SK-N-SH (cell line): ENCODE results near the gene NOTCH1. TPM values are rescaled to one million over a fixed set of nuclear protein-coding genes. Genes with fewer than 3 reads are reported as not detected.

Source experiments
- CTCF ChIA-PET: fragments of 300-600, 350-600 bp; formaldehyde crosslinking; extraction: SDS; loops from one replicate; lab custom pipeline; 2021; lab: Yijun Ruan, JAX
- POLR2A ChIA-PET: fragments of 350-600 bp; sonication (Branson Sonifier 250); formaldehyde crosslinking; extraction: SDS; loops from one replicate; lab custom pipeline; 2020; ENCODE audit warnings: antibody characterized with exemption, inconsistent platforms; lab: Yijun Ruan, JAX
- DNase-seq: peaks from one replicate; pipeline ENCODE4 v3.0.0; 2012
- H2AFZ ChIP-seq: fragments of 200-600 bp; sonication (generic); 2 replicates; pipeline ENCODE4 v1.8.1; 2016; ENCODE audit warnings: antibody characterized with exemption, mild to moderate bottlenecking, low read depth
- H3F3A ChIP-seq: fragments of 200-600 bp; sonication (generic); replicated peaks from 2 replicates; pipeline ENCODE3; 2016; ENCODE audit warnings: antibody characterized with exemption, mild to moderate bottlenecking; ENCODE audit not compliant: insufficient read depth
- H3K27ac ChIP-seq, 2 experiments: fragments of 200-500 bp in 1 of 2; fragments of 200-600 bp in 1 of 2; sonication (Bioruptor generic) in 1 of 2; sonication (generic), shearing (Covaris generic) in 1 of 2; 2 replicates each; pipeline versions ENCODE4 v1.5.1 to v1.6.1; 2014 to 2016; ENCODE audit warnings: low read depth in 2 of 2, inconsistent platforms in 1 of 2, low read length in 1 of 2, mild to moderate bottlenecking in 1 of 2, mixed read lengths in 1 of 2
- H3K27me3 ChIP-seq: fragments of 200-600 bp; sonication (generic), shearing (Covaris generic); 2 replicates; pipeline ENCODE4 v1.6.1; 2016; ENCODE audit warnings: mixed run types; ENCODE audit not compliant: insufficient read depth
- H3K36me3 ChIP-seq, 2 experiments: fragments of 200-500 bp in 1 of 2; fragments of 200-600 bp in 1 of 2; sonication (Bioruptor generic) in 1 of 2; sonication (generic) in 1 of 2; replicated peaks in 1 of 2; 2 replicates each; pipeline versions ENCODE3 to v1.5.1; 2014 to 2016; ENCODE audit warnings: low read length in 1 of 2, mild to moderate bottlenecking in 1 of 2; ENCODE audit not compliant: insufficient read depth in 2 of 2, control insufficient read depth in 1 of 2
- H3K4me1 ChIP-seq, 2 experiments: fragments of 200-500 bp in 1 of 2; fragments of 200-600 bp in 1 of 2; sonication (Bioruptor generic) in 1 of 2; sonication (generic), shearing (Covaris generic) in 1 of 2; 2 replicates each; pipeline versions ENCODE4 v1.5.1 to v1.6.1; 2014 to 2016; ENCODE audit warnings: low read depth in 1 of 2, low read length in 1 of 2, mixed run types in 1 of 2; ENCODE audit not compliant: insufficient read depth in 2 of 2, control insufficient read depth in 1 of 2
- H3K4me2 ChIP-seq: fragments of 200-600 bp; sonication (generic), shearing (Covaris generic); 2 replicates; pipeline ENCODE4 v1.6.1; 2017; ENCODE audit warnings: mixed run types
- H3K4me3 ChIP-seq, 2 experiments: fragments of 200-500 bp in 1 of 2; fragments of 200-600 bp in 1 of 2; sonication (Bioruptor generic) in 1 of 2; sonication (generic), shearing (Covaris generic) in 1 of 2; 2 replicates each; pipeline versions ENCODE4 v1.5.1 to v1.8.1; 2014 to 2016; ENCODE audit warnings: low read depth in 2 of 2, inconsistent platforms in 1 of 2, low read length in 1 of 2, mild to moderate bottlenecking in 1 of 2, mixed read lengths in 1 of 2, moderate library complexity in 1 of 2
- H3K79me2 ChIP-seq: fragments of 200-600 bp; sonication (generic); 2 replicates; pipeline ENCODE4 v1.8.1; 2017; ENCODE audit warnings: mild to moderate bottlenecking; ENCODE audit not compliant: insufficient read depth
- H3K9ac ChIP-seq: fragments of 200-600 bp; sonication (generic); 2 replicates; pipeline ENCODE4 v1.6.1; 2017; ENCODE audit warnings: mixed run types
- H3K9me2 ChIP-seq: fragments of 200-600 bp; sonication (generic); 2 replicates; pipeline ENCODE4 v1.6.1; 2017; ENCODE audit warnings: mixed run types
- H3K9me3 ChIP-seq: fragments of 200-600 bp; sonication (generic); 2 replicates; pipeline ENCODE4 v1.6.1; 2017; ENCODE audit warnings: mixed run types, mild to moderate bottlenecking, moderate library complexity
- H4K20me1 ChIP-seq: fragments of 200-600 bp; sonication (generic); 2 replicates; pipeline ENCODE4 v1.6.1; 2017; ENCODE audit warnings: mild to moderate bottlenecking, mixed run types; ENCODE audit not compliant: insufficient read depth
- CTCF ChIP-seq: fragments of 200-600 bp; sonication (generic); IDR thresholded peaks from 2 replicates; pipeline ENCODE4 v1.6.1; 2017; ENCODE audit warnings: antibody characterized with exemption, mild to moderate bottlenecking, moderate library complexity
- FOXJ3 ChIP-seq: sonication (generic); formaldehyde crosslinking; IDR thresholded peaks from 2 replicates; pipeline ENCODE4 v1.5.1; 2020; ENCODE audit warnings: mild to moderate bottlenecking, missing genetic modification reagents
- GATA2 ChIP-seq: sonication (generic); formaldehyde crosslinking; IDR thresholded peaks from 2 replicates; pipeline ENCODE4 v1.5.0; 2020; ENCODE audit warnings: mild to moderate bottlenecking, missing genetic modification reagents
- MEF2A ChIP-seq: IDR thresholded peaks from 2 replicates; pipeline ENCODE4 v1.4.0; 2012; ENCODE audit warnings: low read depth, borderline replicate concordance
- NRF1 ChIP-seq: IDR thresholded peaks from 2 replicates; pipeline ENCODE4 v1.6.1; 2012; ENCODE audit warnings: low read depth, mild to moderate bottlenecking, low read length
- POLR2AphosphoS5 ChIP-seq: IDR thresholded peaks from 2 replicates; pipeline ENCODE4 v1.6.1; 2012; ENCODE audit warnings: low read depth, low read length
- RCOR1 ChIP-seq: fragments of 150-350 bp; IDR thresholded peaks from 2 replicates; pipeline ENCODE4 v1.6.1; 2017; ENCODE audit warnings: antibody characterized with exemption, low read length
- REST ChIP-seq: IDR thresholded peaks from 2 replicates; pipeline ENCODE4 v1.6.1; 2012; ENCODE audit warnings: mild to moderate bottlenecking, low read depth, low read length, moderate library complexity
- SMC3 ChIP-seq: IDR thresholded peaks from 2 replicates; pipeline ENCODE4 v1.6.1; 2012; ENCODE audit warnings: low read depth, low read length, improper control_type of control experiment
- TAF1 ChIP-seq: IDR thresholded peaks from 2 replicates; pipeline ENCODE4 v1.6.1; 2012; ENCODE audit warnings: low read depth, mild to moderate bottlenecking, low read length, moderate library complexity, borderline replicate concordance
- TEAD4 ChIP-seq: IDR thresholded peaks from 2 replicates; pipeline ENCODE4 v1.4.0; 2012; ENCODE audit warnings: mild to moderate bottlenecking, borderline replicate concordance; ENCODE audit not compliant: insufficient read depth
- USF2 ChIP-seq: fragments of 150-350 bp; IDR thresholded peaks from 2 replicates; pipeline ENCODE4 v1.6.1; 2017; ENCODE audit warnings: antibody characterized with exemption, low read length, low read depth, borderline replicate concordance
- WGBS: methylation state at CpG from one replicate; pipeline ENCODE4 v1.1.6; 2017; ENCODE audit warnings: low lambda C conversion rate; 5-methylcytosine and 5-hydroxymethylcytosine counted together
- polyA plus RNA-seq, 3 experiments: library from polyadenylated mRNA; depleted of rRNA; stranded (reverse); fragments of >200 nt; gene quantifications; 2 replicates each; pipeline ENCODE4 v1.2.3, GENCODE V29; 2012
- TF ChIP-seq, protein P1 (sequence below): fragments of 150-350 bp; IDR thresholded peaks from 2 replicates; pipeline ENCODE4 v1.6.1; 2016; ENCODE audit warnings: mild to moderate bottlenecking, low read depth, low read length
- TF ChIP-seq, protein P2 (sequence below): IDR thresholded peaks from 2 replicates; pipeline ENCODE4 v1.4.0; 2012; ENCODE audit warnings: low read depth, borderline replicate concordance

The NOTCH1 gene
- polyA plus RNA-seq, 1 of the 3 experiments (the other 2 are of a cell fraction), result 6.6 TPM

DNA sequence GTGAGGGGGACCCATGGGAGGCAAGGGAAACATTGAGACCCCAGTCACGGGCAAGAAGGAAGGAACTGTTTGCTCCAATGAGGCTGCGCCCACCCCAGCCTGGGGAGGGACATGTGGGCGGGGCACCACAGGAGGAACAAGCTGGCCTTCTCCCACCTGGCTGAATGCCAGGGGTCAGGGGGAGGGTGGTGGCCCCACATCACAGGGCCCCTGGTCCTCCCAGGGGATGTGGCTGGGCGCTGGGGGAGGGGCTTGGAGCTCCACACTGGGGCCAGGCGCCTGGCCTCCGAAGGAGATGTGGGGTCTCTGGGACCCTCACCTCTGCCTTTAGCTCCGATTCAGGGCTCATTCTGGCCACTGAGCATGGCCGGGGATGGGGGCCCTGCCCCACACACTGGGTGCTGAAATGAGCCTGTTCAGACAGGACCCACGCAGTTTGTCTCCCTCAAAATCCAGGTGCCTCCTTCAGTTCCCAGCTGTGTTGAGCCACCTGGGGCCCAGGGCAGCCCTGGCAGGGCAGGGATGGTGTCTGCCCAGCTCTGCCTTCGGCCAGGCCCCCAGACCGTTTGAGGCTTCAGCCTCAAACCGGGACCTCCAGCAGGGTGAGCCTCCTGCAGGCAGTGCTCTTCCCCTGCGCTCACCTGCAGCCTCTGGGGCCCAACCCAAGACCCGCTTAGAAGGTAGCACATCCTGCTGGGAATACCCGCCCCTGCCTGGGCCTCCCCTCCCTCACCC, 33.2 kb upstream of the NOTCH1 start:
- peaks cover 19% of the 10 kb centered on the region for H3F3A ChIP-seq
- no peaks in the 10 kb centered on the region for H3K79me2 ChIP-seq
- POLR2A ChIA-PET, result no interaction called here
- H2AFZ ChIP-seq, result no peak overlapping the region
- TF ChIP-seq GATA2 (CRISPR knock-in tag), result no peak
- TF ChIP-seq NRF1, result no peak
- TF ChIP-seq SMC3, result no peak
- no peak for TF ChIP-seq RCOR1
- no peak for TF ChIP-seq POLR2AphosphoS5
- TF ChIP-seq FOXJ3, result no peak
- TF ChIP-seq CTCF, result no peak
- TF ChIP-seq MEF2A, result no peak
- TF ChIP-seq TEAD4, result no peak
- no peak for TF ChIP-seq USF2
- TF ChIP-seq REST, result no peak
- TF ChIP-seq TAF1, result no peak
- TF ChIP-seq, protein P1, sequence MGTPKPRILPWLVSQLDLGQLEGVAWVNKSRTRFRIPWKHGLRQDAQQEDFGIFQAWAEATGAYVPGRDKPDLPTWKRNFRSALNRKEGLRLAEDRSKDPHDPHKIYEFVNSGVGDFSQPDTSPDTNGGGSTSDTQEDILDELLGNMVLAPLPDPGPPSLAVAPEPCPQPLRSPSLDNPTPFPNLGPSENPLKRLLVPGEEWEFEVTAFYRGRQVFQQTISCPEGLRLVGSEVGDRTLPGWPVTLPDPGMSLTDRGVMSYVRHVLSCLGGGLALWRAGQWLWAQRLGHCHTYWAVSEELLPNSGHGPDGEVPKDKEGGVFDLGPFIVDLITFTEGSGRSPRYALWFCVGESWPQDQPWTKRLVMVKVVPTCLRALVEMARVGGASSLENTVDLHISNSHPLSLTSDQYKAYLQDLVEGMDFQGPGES, result no peak
- TF ChIP-seq, protein P2, sequence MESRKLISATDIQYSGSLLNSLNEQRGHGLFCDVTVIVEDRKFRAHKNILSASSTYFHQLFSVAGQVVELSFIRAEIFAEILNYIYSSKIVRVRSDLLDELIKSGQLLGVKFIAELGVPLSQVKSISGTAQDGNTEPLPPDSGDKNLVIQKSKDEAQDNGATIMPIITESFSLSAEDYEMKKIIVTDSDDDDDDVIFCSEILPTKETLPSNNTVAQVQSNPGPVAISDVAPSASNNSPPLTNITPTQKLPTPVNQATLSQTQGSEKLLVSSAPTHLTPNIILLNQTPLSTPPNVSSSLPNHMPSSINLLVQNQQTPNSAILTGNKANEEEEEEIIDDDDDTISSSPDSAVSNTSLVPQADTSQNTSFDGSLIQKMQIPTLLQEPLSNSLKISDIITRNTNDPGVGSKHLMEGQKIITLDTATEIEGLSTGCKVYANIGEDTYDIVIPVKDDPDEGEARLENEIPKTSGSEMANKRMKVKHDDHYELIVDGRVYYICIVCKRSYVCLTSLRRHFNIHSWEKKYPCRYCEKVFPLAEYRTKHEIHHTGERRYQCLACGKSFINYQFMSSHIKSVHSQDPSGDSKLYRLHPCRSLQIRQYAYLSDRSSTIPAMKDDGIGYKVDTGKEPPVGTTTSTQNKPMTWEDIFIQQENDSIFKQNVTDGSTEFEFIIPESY, result no peak
- no peak overlapping the region for H3K9ac ChIP-seq
- 80% methylated on average over 4 of the region's 15 CpGs for WGBS
- peak; percentile 59 for DNase-seq
- H3K36me3 ChIP-seq, result no peaks in the 10 kb centered on the region
- H3K9me2 ChIP-seq, result no peaks in the 10 kb centered on the region
- no peaks in the 10 kb centered on the region; a peak in 2 of 4 replicates for H3K4me1 ChIP-seq
- no peak overlapping the region for H3K4me3 ChIP-seq
- H4K20me1 ChIP-seq, result no peaks in the 10 kb centered on the region
- no peak overlapping the region for H3K4me2 ChIP-seq
- no peaks in the 10 kb centered on the region for H3K9me3 ChIP-seq
- CTCF ChIA-PET, result interaction anchor here (1.1 to 1.4 kb wide), 3 partner anchors 25 to 94 kb away, joined by 5 to 6 read pairs (median 6); no protein-coding TSS in a partner anchor
- H3K27me3 ChIP-seq, result no peaks in the 10 kb centered on the region
- H3K27ac ChIP-seq, result no peak overlapping the region
